Stomach (tissue), 9 donors: ENCODE measurements around the gene ZFHX2. TPM values are rescaled to one million over a fixed set of nuclear protein-coding genes. Genes with fewer than 3 reads are reported as not detected.

Experiments
- DNase-seq, 2 donors: peaks; one replicate each; pipeline versions ENCODE4 v3.0.0 to v3.0.0-alpha.2; 2013 to 2019
- H3K27ac ChIP-seq, 5 donors: fragments of 200-600 bp in 4 of 5; sonication (generic) in 4 of 5; one replicate each; pipeline ENCODE4 v1.5.1; 2013 to 2019; ENCODE audit warnings: mild to moderate bottlenecking in 1 of 5, moderate library complexity in 1 of 5
- H3K27me3 ChIP-seq, 3 donors: fragments of 200-600 bp; sonication (generic); one replicate each; pipeline ENCODE4 v1.5.1; 2017 to 2019; ENCODE audit warnings: mixed run types in 1 of 3
- H3K36me3 ChIP-seq, 4 donors: fragments of 200-600 bp; sonication (generic); 1 replicate in 3 of 4; 2 replicates in 1 of 4; pipeline ENCODE4 v1.5.1; 2016 to 2019
- H3K4me1 ChIP-seq, 4 donors: fragments of 200-600 bp; sonication (generic); one replicate each; pipeline ENCODE4 v1.5.1; 2016 to 2019
- H3K4me3 ChIP-seq, 4 donors: fragments of 200-600 bp; sonication (generic) in 3 of 4; one replicate each; pipeline ENCODE4 v1.5.1; 2016 to 2019; ENCODE audit warnings: mild to moderate bottlenecking in 1 of 4
- H3K9me3 ChIP-seq, 4 donors: fragments of 200-600 bp; sonication (generic); one replicate each; pipeline ENCODE4 v1.5.1; 2016 to 2019
- CTCF ChIP-seq, 7 experiments: fragments of 450-650 bp in 4 of 7; fragments of 200-600 bp in 3 of 7; sonication (generic) in 3 of 7; IDR thresholded peaks; one replicate each; pipeline ENCODE4 v1.5.1; 2016 to 2019; ENCODE audit warnings: antibody characterized with exemption in 7 of 7, control low read depth in 2 of 7, mild to moderate bottlenecking in 1 of 7
- EP300 ChIP-seq: sonication (generic); formaldehyde crosslinking; IDR thresholded peaks from one replicate; pipeline ENCODE4 v1.6.1; 2017; ENCODE audit warnings: antibody characterized with exemption
- POLR2A ChIP-seq, 4 donors: fragments of 450-650 bp; IDR thresholded peaks; one replicate each; pipeline ENCODE4 v1.6.1; 2016; ENCODE audit warnings: antibody characterized with exemption in 4 of 4, control low read depth in 2 of 4, mild to moderate bottlenecking in 1 of 4, moderate library complexity in 1 of 4
- POLR2AphosphoS5 ChIP-seq, 3 donors: sonication (generic); formaldehyde crosslinking; IDR thresholded peaks; one replicate each; pipeline ENCODE4 v1.6.1; 2016; ENCODE audit warnings: antibody characterized with exemption in 3 of 3
- WGBS, 5 donors: extraction: QIAGEN DNeasy Blood & Tissue Kit in 3 of 5; methylation state at CpG; one replicate each; pipeline versions ENCODE4 v1.1.5 to v1.1.7; 2013 to 2018; 5-methylcytosine and 5-hydroxymethylcytosine counted together
- intact Hi-C: fragments of 100-400 bp; cut with DNase I; formaldehyde crosslinking; loops from one replicate; pipeline ENCODE4 v1.15.1; 2023; ENCODE audit warnings: low total_unique reads
- polyA plus RNA-seq, 3 donors: library from polyadenylated mRNA; stranded (reverse); fragments of 200-250 nt; gene quantifications; one replicate each; pipeline ENCODE4 v1.2.3, GENCODE V29; 2013
- total RNA-seq, 5 donors: library from RNA; depleted of rRNA; stranded (reverse); fragments of >200 nt; gene quantifications; one replicate each; pipeline versions ENCODE4 v1.1.0 to v1.2.3, GENCODE V29; 2014 to 2016
- donor health status: healthy with polysubstance abuse.
- donor health status: Bipolar disorder and iron deficiency.
- donor health status: healthy.

ZFHX2 gene
- total and polyA plus RNA-seq, 8 donors = under 0.01 to 2.9 (median 0.68) TPM; not detected in 1

GRCh38 chr14:23546450-23547035, 5.0 kb downstream of the ZFHX2 start:
- Histone ChIP-seq H3K9me3 (no peaks in the 10 kb centered on the region), H3K4me3 (no peak overlapping the region), H3K4me1 (peaks cover 10 to 22% (median 12%) of the 10 kb centered on the region in 4 donors), H3K27me3 (peaks cover 0 to 13% (median 0%) of the 10 kb centered on the region in 3 donors), H3K27ac (no peak overlapping the region), H3K36me3 (no peaks in the 10 kb centered on the region)
- 75 to 82% (median 77%) methylated on average over 10 of the region's 10 CpGs for WGBS, 5 donors
- no peak for DNase-seq
- no peak for TF ChIP-seq EP300
- intact Hi-C loops = no loop called here

GRCh38 chr14:23545740-23546365, 5.7 kb downstream of the ZFHX2 start:
- DNase-seq = no peak
- no peak for TF ChIP-seq POLR2A (IDR thresholded peaks at IDR 0.05)
- no peak for TF ChIP-seq POLR2AphosphoS5 (IDR thresholded peaks at IDR 0.05)
- TF ChIP-seq EP300 = no peak
- no peak for TF ChIP-seq CTCF (IDR thresholded peaks at IDR 0.05)
- WGBS, 5 donors = 82 to 89% (median 86%) methylated on average over 4 of the region's 4 CpGs
- peaks cover 0 to 13% (median 0%) of the 10 kb centered on the region in 3 donors for H3K27me3 ChIP-seq
- intact Hi-C loops = no loop called here
- peak overlapping the region in 1 of 5 donors; percentile 3 for H3K27ac ChIP-seq
- no peaks in the 10 kb centered on the region for H3K9me3 ChIP-seq
- peaks cover 4 to 20% (median 10%) of the 10 kb centered on the region in 4 donors for H3K4me1 ChIP-seq
- H3K4me3 ChIP-seq = no peak overlapping the region
- H3K36me3 ChIP-seq = no peaks in the 10 kb centered on the region

- peak in 1 of 2 donors; percentile 75 for DNase-seq
- intact Hi-C loops = no loop called here
- no peak for TF ChIP-seq POLR2AphosphoS5 (IDR thresholded peaks at IDR 0.05)
- TF ChIP-seq EP300 = no peak
- no peak for TF ChIP-seq CTCF (IDR thresholded peaks at IDR 0.05)
- no peak for TF ChIP-seq POLR2A (IDR thresholded peaks at IDR 0.05)
- H3K4me3 ChIP-seq = no peak overlapping the region
- H3K27me3 ChIP-seq = peaks cover 0 to 4% (median 0%) of the 10 kb centered on the region in 3 donors
- no peaks in the 10 kb centered on the region for H3K9me3 ChIP-seq
- peaks cover 0 to 11% (median 3%) of the 10 kb centered on the region in 4 donors for H3K4me1 ChIP-seq
- WGBS, 5 donors = 43 to 57% (median 47%) methylated on average over 22 to 25 of the region's 25 CpGs
- H3K36me3 ChIP-seq = no peaks in the 10 kb centered on the region
- peak overlapping the region in 1 of 5 donors; percentile 3 for H3K27ac ChIP-seq
These were observed 6.8 kb downstream of the ZFHX2 start for GRCh38 chr14:23544511-23545447.

- WGBS, 5 donors = 92 to 99% (median 96%) methylated on average over 5 of the region's 5 CpGs
- TF ChIP-seq POLR2AphosphoS5 (IDR thresholded peaks at IDR 0.05) = no peak
- no peak for TF ChIP-seq POLR2A (IDR thresholded peaks at IDR 0.05)
- TF ChIP-seq CTCF (IDR thresholded peaks at IDR 0.05) = no peak
- TF ChIP-seq EP300 = no peak
- Histone ChIP-seq H3K36me3 (no peaks in the 10 kb centered on the region), H3K9me3 (no peaks in the 10 kb centered on the region), H3K4me1 (peaks cover 0 to 15% (median 5%) of the 10 kb centered on the region in 4 donors), H3K4me3 (no peak overlapping the region), H3K27ac (no peak overlapping the region), H3K27me3 (no peaks in the 10 kb centered on the region)
- intact Hi-C loops = no loop called here
- no peak for DNase-seq
These were observed 8.2 kb downstream of the ZFHX2 start for GRCh38 chr14:23543403-23543802.
